GM12874 (cell line): Measurements from ENCODE around the gene CELF2.

Source experiments
- TF ChIP-seq, protein P1 (sequence below): IDR thresholded peaks from 2 replicates; pipeline ENCODE4 v1.5.1; 2011; ENCODE audit warnings: low read depth, mild to moderate bottlenecking, control low read depth, low read length, moderate library complexity; ENCODE audit not compliant: insufficient read depth

The CELF2 gene

DNA sequence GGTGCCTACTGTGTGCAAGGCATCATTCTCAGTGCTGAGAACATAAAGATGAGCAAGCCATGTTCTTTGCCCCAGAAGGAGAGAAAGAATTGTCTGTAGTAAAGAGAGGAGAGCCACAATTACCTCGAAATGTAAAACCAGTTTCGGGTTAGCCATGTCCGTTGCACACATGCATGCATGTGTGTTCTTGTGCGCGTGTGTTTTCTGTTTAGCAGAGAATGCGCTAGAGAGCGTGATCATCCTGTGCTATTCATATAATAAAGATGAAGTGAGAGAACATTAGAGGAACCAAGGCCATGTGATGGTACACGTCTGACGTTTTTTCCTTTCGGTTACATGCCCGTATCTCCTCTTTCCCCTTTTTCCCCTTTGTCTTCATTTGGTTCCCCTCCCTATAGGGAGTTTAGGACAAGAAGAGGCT lies 158.2 kb downstream of the CELF2 start:
- TF ChIP-seq, protein P1, sequence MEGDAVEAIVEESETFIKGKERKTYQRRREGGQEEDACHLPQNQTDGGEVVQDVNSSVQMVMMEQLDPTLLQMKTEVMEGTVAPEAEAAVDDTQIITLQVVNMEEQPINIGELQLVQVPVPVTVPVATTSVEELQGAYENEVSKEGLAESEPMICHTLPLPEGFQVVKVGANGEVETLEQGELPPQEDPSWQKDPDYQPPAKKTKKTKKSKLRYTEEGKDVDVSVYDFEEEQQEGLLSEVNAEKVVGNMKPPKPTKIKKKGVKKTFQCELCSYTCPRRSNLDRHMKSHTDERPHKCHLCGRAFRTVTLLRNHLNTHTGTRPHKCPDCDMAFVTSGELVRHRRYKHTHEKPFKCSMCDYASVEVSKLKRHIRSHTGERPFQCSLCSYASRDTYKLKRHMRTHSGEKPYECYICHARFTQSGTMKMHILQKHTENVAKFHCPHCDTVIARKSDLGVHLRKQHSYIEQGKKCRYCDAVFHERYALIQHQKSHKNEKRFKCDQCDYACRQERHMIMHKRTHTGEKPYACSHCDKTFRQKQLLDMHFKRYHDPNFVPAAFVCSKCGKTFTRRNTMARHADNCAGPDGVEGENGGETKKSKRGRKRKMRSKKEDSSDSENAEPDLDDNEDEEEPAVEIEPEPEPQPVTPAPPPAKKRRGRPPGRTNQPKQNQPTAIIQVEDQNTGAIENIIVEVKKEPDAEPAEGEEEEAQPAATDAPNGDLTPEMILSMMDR, result no peak

- TF ChIP-seq, protein P1, result no peak
Observed at GRCh38 chr10:11176746-11177145, 159.1 kb downstream of the CELF2 start.

DNA sequence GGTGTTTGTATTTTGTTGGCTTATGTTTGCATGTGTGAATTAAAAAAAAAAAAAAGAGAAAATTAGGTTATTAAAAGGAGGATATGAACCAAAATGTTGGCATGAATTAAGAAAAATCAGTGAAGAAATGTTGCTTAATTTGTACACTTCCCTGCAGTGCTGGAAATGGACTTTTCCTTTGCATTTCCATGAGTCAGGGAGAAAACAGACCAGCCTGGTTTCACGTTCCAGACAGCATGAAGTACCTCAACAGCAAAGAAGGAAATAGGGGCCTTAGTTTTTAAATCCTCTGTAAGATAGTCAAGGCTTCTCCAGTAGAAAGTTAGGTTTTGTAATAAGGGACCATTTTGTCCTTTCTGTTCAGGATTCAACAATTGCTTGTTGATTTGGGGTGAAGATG lies 159.7 kb downstream of the CELF2 start:
- TF ChIP-seq, protein P1, result no peak

GRCh38 chr10:11177926-11178471 lies 160.3 kb downstream of the CELF2 start:
- TF ChIP-seq, protein P1, result no peak

- TF ChIP-seq, protein P1, result no peak
Observed at GRCh38 chr10:11178606-11179515, 161.2 kb downstream of the CELF2 start.

DNA sequence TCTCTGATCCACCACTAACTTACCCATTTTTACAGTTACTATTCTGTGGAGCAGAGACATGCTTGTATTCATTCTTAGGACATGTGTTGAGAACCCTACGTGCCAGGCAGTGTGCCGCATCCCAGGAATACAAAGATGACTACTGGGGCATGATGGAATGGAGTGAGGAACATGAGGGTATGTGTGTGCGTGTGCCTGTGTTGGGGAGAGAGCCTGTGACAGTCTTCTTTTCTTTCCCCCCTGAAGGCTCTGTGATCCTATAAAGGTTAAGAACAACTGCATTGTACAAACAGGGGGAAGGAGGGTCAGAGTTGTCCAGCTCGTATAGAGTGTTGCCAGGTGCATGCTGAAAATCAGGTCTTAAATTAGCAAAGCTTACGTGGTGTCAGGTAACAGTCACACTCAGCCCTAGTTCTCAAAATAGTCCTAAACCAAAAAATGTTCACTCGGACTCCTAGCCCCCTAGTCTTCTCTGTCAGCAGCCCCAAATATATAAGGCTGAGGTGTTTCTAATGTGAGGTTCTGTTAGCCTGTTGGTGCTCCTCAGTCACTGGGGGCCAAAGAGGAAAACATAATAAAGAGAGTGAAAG lies 161.9 kb downstream of the CELF2 start:
- TF ChIP-seq, protein P1, result no peak

GRCh38 chr10:11180228-11180627 lies 162.6 kb downstream of the CELF2 start:
- TF ChIP-seq, protein P1, result no peak
